Tibial nerve (tissue), 4 donors: ENCODE data around the gene DISP3. TPM values are rescaled to one million over a fixed set of nuclear protein-coding genes. Genes with fewer than 3 reads are reported as not detected.

Experiments used
- DNase-seq, 2 donors: peaks; one replicate each; pipeline ENCODE4 v3.0.0-alpha.2; 2019; ENCODE audit warnings: low spot score in 2 of 2
- H3K27ac ChIP-seq, 4 donors: fragments of 200-600 bp; sonication (generic) in 3 of 4; one replicate each; pipeline ENCODE4 v1.5.1; 2017 to 2019; ENCODE audit warnings: mild to moderate bottlenecking in 1 of 4
- H3K27me3 ChIP-seq, 2 donors: fragments of 200-600 bp; sonication (generic) in 1 of 2; one replicate each; pipeline versions ENCODE4 v1.5.1 to v1.6.0; 2017 to 2019
- H3K36me3 ChIP-seq, 3 donors: fragments of 200-600 bp; sonication (generic); one replicate each; pipeline ENCODE4 v1.5.1; 2018 to 2019
- H3K4me1 ChIP-seq, 4 donors: fragments of 200-600 bp; sonication (generic) in 3 of 4; one replicate each; pipeline ENCODE4 v1.5.1; 2017 to 2019
- H3K4me3 ChIP-seq, 4 donors: fragments of 200-600 bp; sonication (generic) in 3 of 4; one replicate each; pipeline ENCODE4 v1.5.1; 2017 to 2019; ENCODE audit warnings: mild to moderate bottlenecking in 1 of 4, moderate library complexity in 1 of 4
- H3K9me3 ChIP-seq, 4 donors: fragments of 200-600 bp; sonication (generic) in 3 of 4; one replicate each; pipeline ENCODE4 v1.5.1; 2017 to 2019
- CTCF ChIP-seq, 5 experiments: fragments of 200-600 bp in 3 of 5; fragments of 450-650 bp in 2 of 5; sonication (generic) in 3 of 5; IDR thresholded peaks; one replicate each; pipeline ENCODE4 v1.5.1; 2016 to 2019; ENCODE audit warnings: antibody characterized with exemption in 5 of 5, mild to moderate bottlenecking in 3 of 5, moderate library complexity in 2 of 5
- EP300 ChIP-seq, 2 donors: sonication (generic); formaldehyde crosslinking; IDR thresholded peaks; one replicate each; pipeline ENCODE4 v1.6.1; 2017; ENCODE audit warnings: antibody characterized with exemption in 2 of 2, mild to moderate bottlenecking in 1 of 2
- POLR2A ChIP-seq, 2 donors: fragments of 450-650 bp; IDR thresholded peaks; one replicate each; pipeline ENCODE4 v1.6.1; 2017; ENCODE audit warnings: antibody characterized with exemption in 2 of 2, mild to moderate bottlenecking in 2 of 2, moderate library complexity in 2 of 2
- WGBS, 2 donors: methylation state at CpG; one replicate each; pipeline ENCODE4 v1.1.5; 2018; 5-methylcytosine and 5-hydroxymethylcytosine counted together
- total RNA-seq, 4 donors: library from RNA; depleted of rRNA; stranded (reverse); fragments of >200 nt; gene quantifications; one replicate each; pipeline ENCODE4 v1.1.0, GENCODE V29; 2016

The DISP3 gene
- total RNA-seq, 4 donors from 2014 or later, result 0.59 TPM; not detected in 3

DNA sequence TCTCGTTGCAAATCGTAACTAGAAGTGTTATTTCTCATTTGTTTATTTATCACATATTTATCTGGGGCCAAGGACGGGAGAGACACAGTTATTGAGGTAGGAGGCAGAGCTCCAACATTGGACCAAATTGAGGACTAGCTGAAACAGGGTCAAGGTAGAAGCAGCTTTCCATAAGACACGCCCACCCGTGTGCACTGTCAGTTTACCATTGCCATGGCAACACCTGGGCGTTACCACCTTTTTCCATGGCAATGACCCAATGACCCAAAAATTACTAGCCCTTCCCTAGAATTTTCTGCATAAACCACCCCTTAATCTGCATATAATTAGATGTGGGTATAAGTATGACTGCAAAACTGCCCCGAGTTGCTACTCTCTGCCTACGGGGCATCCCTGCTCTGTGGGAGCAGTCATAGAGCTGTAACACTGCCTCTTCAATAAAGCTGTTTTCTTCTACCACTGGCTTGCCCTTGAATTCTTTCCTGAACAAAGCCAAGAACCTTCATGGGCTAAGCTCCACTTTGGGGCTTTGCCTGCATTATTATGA, 102.6 kb downstream of the DISP3 start:
- H3K9me3 ChIP-seq, result no peaks in the 10 kb centered on the region
- no peak overlapping the region for H3K4me3 ChIP-seq
- DNase-seq, result no peak
- H3K27me3 ChIP-seq, result peaks cover 0 to 7% of the 10 kb centered on the region in 2 donors
- no peak for TF ChIP-seq POLR2A (IDR thresholded peaks at IDR 0.05)
- TF ChIP-seq EP300 (IDR thresholded peaks at IDR 0.05), result no peak
- no peak for TF ChIP-seq CTCF (IDR thresholded peaks at IDR 0.05)
- H3K4me1 ChIP-seq, result no peaks in the 10 kb centered on the region
- 58 to 64% methylated on average over 8 of the region's 8 CpGs for WGBS, 2 donors
- H3K36me3 ChIP-seq, result no peaks in the 10 kb centered on the region
- no peak overlapping the region for H3K27ac ChIP-seq

DNA sequence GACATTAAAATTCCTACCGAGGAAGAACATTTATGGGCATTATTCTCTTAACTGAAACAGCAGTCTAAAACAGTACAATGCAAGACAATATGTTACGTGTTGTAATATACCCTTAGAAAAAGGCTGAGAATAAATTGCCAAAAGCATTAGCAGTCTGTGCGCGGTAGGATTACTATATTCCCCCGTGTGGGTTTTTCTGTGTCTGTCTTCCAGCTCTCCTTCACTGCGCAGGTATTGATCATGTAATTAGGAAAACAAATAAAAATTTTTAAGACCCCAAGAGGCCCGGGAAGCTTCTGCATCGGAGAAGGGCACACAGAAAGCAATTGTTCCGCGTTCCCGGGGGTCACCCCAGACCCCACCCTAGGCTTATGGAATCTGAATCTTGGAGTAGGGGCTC, 106.4 kb downstream of the DISP3 start:
- no peak overlapping the region for H3K4me3 ChIP-seq
- TF ChIP-seq POLR2A (IDR thresholded peaks at IDR 0.05) (no peak), CTCF (IDR thresholded peaks at IDR 0.05) (no peak)
- peaks cover 0 to 12% (median 0%) of the 10 kb centered on the region in 4 donors for H3K9me3 ChIP-seq
- H3K36me3 ChIP-seq, result no peaks in the 10 kb centered on the region
- 65 to 78% methylated on average over 11 of the region's 11 CpGs for WGBS, 2 donors
- DNase-seq, result no peak
- H3K27ac ChIP-seq, result no peak overlapping the region
- no peaks in the 10 kb centered on the region for H3K27me3 ChIP-seq
- H3K4me1 ChIP-seq, result no peaks in the 10 kb centered on the region

Other genes starting within 250 kb of the DISP3 start
- gene MTOR, start 216.6 kb upstream of the DISP3 start, total RNA-seq, result 10 to 100 TPM; 40.4 to 51.4 (median 49.6) TPM
- 10 to 100 TPM in 3 of 4 donors, 1 to 10 TPM in 1; 8.7 to 23.7 (median 17.5) TPM for gene UBIAD1, start 206.0 kb upstream of the DISP3 start, total RNA-seq
- 10 to 100 TPM in 3 of 4 donors, 1 to 10 TPM in 1; 7.5 to 21.0 (median 15.6) TPM for gene FBXO2, start 175.3 kb downstream of the DISP3 start, total RNA-seq
- gene FBXO44, start 175.7 kb downstream of the DISP3 start, total RNA-seq, result 10 to 100 TPM; 24.1 to 59.4 (median 35.7) TPM
- gene FBXO6, start 185.0 kb downstream of the DISP3 start, total RNA-seq, result 10 to 100 TPM in 3 of 4 donors, 1 to 10 TPM in 1; 9.6 to 18.2 (median 13.8) TPM
- gene MAD2L2, start 202.0 kb downstream of the DISP3 start, total RNA-seq, result 10 to 100 TPM; 28.2 to 56.1 (median 32.3) TPM
- gene DRAXIN, start 212.6 kb downstream of the DISP3 start, total RNA-seq, result 1 to 10 TPM in 1 of 4 donors, under 1 TPM in 2, not detected in 1; under 0.01 to 1.2 (median 0.20) TPM